Lower leg skin (tissue), 3 donors: ENCODE data around the gene PIGQ.

Source experiments
- CTCF ChIP-seq, 3 donors: fragments of 450-650 bp; IDR thresholded peaks; one replicate each; pipeline ENCODE4 v1.5.1; 2016; ENCODE audit warnings: antibody characterized with exemption in 3 of 3, mild to moderate bottlenecking in 3 of 3, moderate library complexity in 2 of 3
- POLR2A ChIP-seq, 2 donors: fragments of 450-650 bp; IDR thresholded peaks; one replicate each; pipeline ENCODE4 v1.6.1; 2016 to 2017; ENCODE audit warnings: antibody characterized with exemption in 2 of 2, mild to moderate bottlenecking in 1 of 2, moderate library complexity in 1 of 2

DNA sequence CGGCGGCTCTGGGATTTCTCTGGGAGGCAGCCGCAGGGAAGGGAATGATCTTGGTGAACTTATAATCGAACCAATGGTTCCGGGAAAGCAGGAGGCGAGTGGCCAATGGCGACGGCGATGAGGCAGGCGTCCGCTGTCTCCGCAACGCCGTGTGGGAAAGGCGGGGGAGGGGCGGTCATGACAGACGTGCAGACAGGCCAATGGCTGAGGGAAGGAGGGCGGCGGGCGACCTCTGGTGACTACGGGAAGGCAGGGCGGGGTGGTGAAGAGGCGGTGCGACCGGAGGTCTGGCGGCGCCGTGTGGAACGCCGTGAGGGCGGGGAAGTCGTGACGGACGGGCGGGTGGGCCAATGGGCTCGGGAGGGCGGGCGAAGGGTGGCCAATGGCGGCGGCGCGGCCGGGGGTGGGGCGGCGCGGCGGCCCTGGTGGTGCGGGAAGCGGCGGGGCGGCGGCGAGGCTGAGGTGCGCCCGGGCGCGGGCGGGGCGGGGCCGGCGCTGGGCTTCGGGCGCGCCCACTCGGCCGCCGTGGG, 20.0 kb downstream of the PIGQ start, which contains the start of gene RAB40C:
- TF ChIP-seq CTCF (IDR thresholded peaks at IDR 0.05) (no peak), POLR2A (IDR thresholded peaks at IDR 0.05) (no peak)
